Heart left ventricle (tissue), 16 donors: ENCODE data around the gene LZTS2. TPM values are rescaled to one million over a fixed set of nuclear protein-coding genes. Genes with fewer than 3 reads are reported as not detected.

Source experiments
- ATAC-seq, 4 donors: fragments of 200-7000 bp; cut with Tn5 transposase; one replicate each; pipeline ENCODE4 v1.9.1; 2020 to 2022; ENCODE audit warnings: moderate library complexity in 4 of 4, mild to moderate bottlenecking in 3 of 4, moderate number of reproducible peaks in 1 of 4
- DNase-seq, 5 donors: peaks; one replicate each; pipeline ENCODE4 v3.0.0-alpha.2; 2020
- H3K27ac ChIP-seq, 12 donors: fragments of 200-600 bp; sonication (generic) in 4 of 12; one replicate each; pipeline versions ENCODE4 v1.5.0 to v1.8.0; 2016 to 2022; ENCODE audit warnings: mild to moderate bottlenecking in 2 of 12
- H3K27me3 ChIP-seq, 9 donors: fragments of 200-600 bp; sonication (generic) in 2 of 9; one replicate each; pipeline versions ENCODE4 v1.5.1 to v1.8.0; 2016 to 2022; ENCODE audit warnings: mild to moderate bottlenecking in 3 of 9
- H3K36me3 ChIP-seq, 9 donors: fragments of 200-600 bp; sonication (generic) in 2 of 9; one replicate each; pipeline versions ENCODE4 v1.5.0 to v1.8.0; 2018 to 2022; ENCODE audit warnings: mild to moderate bottlenecking in 2 of 9
- H3K4me1 ChIP-seq, 12 donors: fragments of 200-600 bp; sonication (generic) in 4 of 12; one replicate each; pipeline versions ENCODE4 v1.5.0 to v1.8.0; 2016 to 2022; ENCODE audit warnings: mild to moderate bottlenecking in 3 of 12
- H3K4me3 ChIP-seq, 12 donors: fragments of 200-600 bp; sonication (generic) in 4 of 12; one replicate each; pipeline versions ENCODE4 v1.5.0 to v1.8.0; 2017 to 2022; ENCODE audit warnings: mild to moderate bottlenecking in 9 of 12, moderate library complexity in 4 of 12
- H3K9me3 ChIP-seq, 12 donors: fragments of 200-600 bp; sonication (generic) in 4 of 12; one replicate each; pipeline versions ENCODE4 v1.5.0 to v1.8.0; 2016 to 2022; ENCODE audit warnings: mild to moderate bottlenecking in 1 of 12
- CTCF ChIP-seq, 12 donors: fragments of 200-600 bp; sonication (generic) in 4 of 12; IDR thresholded peaks; one replicate each; pipeline versions ENCODE4 v1.5.0 to v1.8.0; 2018 to 2022; ENCODE audit warnings: antibody characterized with exemption in 12 of 12, mild to moderate bottlenecking in 5 of 12
- POLR2A ChIP-seq, 2 donors: fragments of 450-650 bp; IDR thresholded peaks; one replicate each; pipeline ENCODE4 v1.6.1; 2017; ENCODE audit warnings: antibody characterized with exemption in 2 of 2, mild to moderate bottlenecking in 2 of 2, moderate library complexity in 2 of 2
- WGBS, 4 donors: extraction: QIAGEN DNeasy Blood & Tissue Kit in 2 of 4; methylation state at CpG; one replicate each; pipeline versions ENCODE4 v1.1.5 to v1.1.7; 2013 to 2018; 5-methylcytosine and 5-hydroxymethylcytosine counted together
- intact Hi-C, 10 donors: fragments of 100-400 bp; cut with DNase I; formaldehyde crosslinking; loops; one replicate each; pipeline versions ENCODE4 v1.11.1 to v1.14.2; 2022
- polyA plus RNA-seq, 2 donors: library from polyadenylated mRNA; stranded (reverse); fragments of 200-250 nt; gene quantifications; one replicate each; pipeline ENCODE4 v1.2.3, GENCODE V29; 2013
- total RNA-seq, 9 donors: library from RNA; depleted of rRNA in 2 of 9; stranded (reverse); fragments of >200 nt in 2 of 9; fragmentation: NEBNext Ultra II Directional in 3 of 9; extraction: Animal tissue kit (Norgen Biotek cat#: 25700) in 3 of 9; gene quantifications; one replicate each; pipeline versions ENCODE4 v1.1.0 to v1.2.4, GENCODE V29; 2016 to 2023
- donor health status: ischemic (EF 13 %, LVEDD 7.1; RV severe dilation, severe dysfunction).
- donor health status: healthy with polysubstance abuse.
- donor health status: DM: no; HTN: yes; CAD: no.
- donor health status: DM: no; HTN: no; CAD: no.
- donor health status: ischemic (EF 25% LVEDD 6.9; RV normal size, moderate dysfunction).
- donor health status: ischemic (EF 25% LVEDD 5.7; RV mildly dilated, moderate dysfunction).
- donor health status: healthy.
- donor health status: DM: yes; HTN: yes; CAD: no.
- donor health status: ischemic (EF 35%, LVEDD 5.7; RV mildly dilated, moderate dysfunction).
- donor health status: nonischemic (EF 11% LVEDD 7.7; RV severe dilation, severe dysfunction).
- donor health status: DM: yes; HTN: yes; CAD: no.
- donor health status: PGD.
- donor health status: ischemic (EF 29% LVEDD 5.4; RV normal size, mild dysfunction).
- donor health status: nonischemic (EF 23%, LVEDD 6.1; RV moderate dilation, normal function).

The LZTS2 gene
- total and polyA plus RNA-seq, 11 donors, result 33.7 to 93.0 (median 40.9) TPM

GRCh38 chr10:101036726-101037125, 37.1 kb downstream of the LZTS2 start:
- DNase-seq (peak in 2 of 5 donors; percentile 20 to 48), ATAC-seq (no peak)
- TF ChIP-seq CTCF (IDR thresholded peaks at IDR 0.05) (no peak), POLR2A (IDR thresholded peaks at IDR 0.05) (no peak)
- Histone ChIP-seq H3K27me3 (no peaks in the 10 kb centered on the region), H3K36me3 (peaks cover 0 to 57% (median 56%) of the 10 kb centered on the region in 9 donors), H3K9me3 (no peaks in the 10 kb centered on the region), H3K4me3 (no peak overlapping the region), H3K27ac (no peak overlapping the region), H3K4me1 (peaks cover 0 to 24% (median 19%) of the 10 kb centered on the region in 12 donors)
- intact Hi-C loops, result no loop called here
- 78 to 86% (median 84%) methylated on average over 6 to 7 of the region's 7 CpGs for WGBS, 4 donors

- Histone ChIP-seq H3K27me3 (no peaks in the 10 kb centered on the region), H3K4me3 (no peak overlapping the region), H3K36me3 (peaks cover 0 to 57% (median 56%) of the 10 kb centered on the region in 9 donors), H3K4me1 (peaks cover 0 to 28% (median 20%) of the 10 kb centered on the region in 12 donors), H3K9me3 (no peaks in the 10 kb centered on the region), H3K27ac (no peak overlapping the region)
- WGBS, 4 donors, result 69 to 86% (median 73%) methylated on average over 5 of the region's 5 CpGs
- no peak for TF ChIP-seq POLR2A (IDR thresholded peaks at IDR 0.05)
- TF ChIP-seq CTCF (IDR thresholded peaks at IDR 0.05), result no peak
- intact Hi-C loops, result no loop called here
- no peak for ATAC-seq
- peak in 2 of 5 donors; percentile 17 to 41 for DNase-seq
Observed at GRCh38 chr10:101038484-101038883, 38.9 kb downstream of the LZTS2 start.

GRCh38 chr10:101040061-101040460, 40.5 kb downstream of the LZTS2 start:
- Histone ChIP-seq H3K36me3 (peaks cover 0 to 50% (median 49%) of the 10 kb centered on the region in 9 donors), H3K27ac (no peak overlapping the region)

GRCh38 chr10:101040851-101041250, 41.2 kb downstream of the LZTS2 start:
- H3K4me1 ChIP-seq, result peaks cover 0 to 24% (median 17%) of the 10 kb centered on the region in 12 donors
- peaks cover 0 to 42% (median 41%) of the 10 kb centered on the region in 9 donors for H3K36me3 ChIP-seq
- WGBS, 4 donors, result 28 to 43% (median 32%) methylated on average over 2 of the region's 2 CpGs
- H3K27me3 ChIP-seq, result no peaks in the 10 kb centered on the region
- no peak overlapping the region for H3K4me3 ChIP-seq
- no peaks in the 10 kb centered on the region for H3K9me3 ChIP-seq
- ATAC-seq (no peak), DNase-seq (peak in 3 of 5 donors; percentile 4 to 17 (median 6))
- TF ChIP-seq CTCF (IDR thresholded peaks at IDR 0.05), result no peak
- TF ChIP-seq POLR2A (IDR thresholded peaks at IDR 0.05), result no peak
- peak overlapping the region in 1 of 12 donors; percentile 1 for H3K27ac ChIP-seq
- intact Hi-C loops, result loop anchor here in 5 of 10 donors (1.0 to 2.0 kb wide), 3 partner anchors 20 to 26 kb away; partner anchors contain the start of gene KAZALD1 (in 2 of the 5)

More at GRCh38 chr10:101040061-101040460, 40.5 kb downstream of the LZTS2 start:
- no peak for ATAC-seq
- H3K4me3 ChIP-seq, result no peak overlapping the region
- TF ChIP-seq CTCF (IDR thresholded peaks at IDR 0.05) (no peak), POLR2A (IDR thresholded peaks at IDR 0.05) (no peak)
- DNase-seq, result peak in 3 of 5 donors; percentile 3 to 14 (median 12)
- no peaks in the 10 kb centered on the region for H3K9me3 ChIP-seq
- 78 to 94% (median 91%) methylated on average over 2 to 3 of the region's 3 CpGs for WGBS, 4 donors
- peaks cover 0 to 24% (median 17%) of the 10 kb centered on the region in 12 donors for H3K4me1 ChIP-seq
- intact Hi-C loops, result loop anchor here in 4 of 10 donors (2.0 kb wide), 2 partner anchors 21 to 27 kb away; partner anchors contain the start of gene KAZALD1 (in 1 of the 4)
- H3K27me3 ChIP-seq, result no peaks in the 10 kb centered on the region
